ENCODE measurements around the gene DDX27.

The DDX27 gene

GRCh38 chr20:49293122-49293521 lies 73.9 kb downstream of the DDX27 start:
- Histone ChIP-seq H3K4me1 (peaks cover 0 to 4% (median 2%) of the 10 kb centered on the region in 4 donors), H3K9me3 (no peaks in the 10 kb centered on the region), H3K36me3 (peaks cover 35 to 72% (median 49%) of the 10 kb centered on the region in 3 donors), H3K27ac (no peak overlapping the region), H3K4me3 (no peak overlapping the region), H3K27me3 (no peaks in the 10 kb centered on the region)
- no peak for TF ChIP-seq CTCF (IDR thresholded peaks at IDR 0.05)
- no peak for DNase-seq
- intact Hi-C loops (cut with DNase I; ENCODE audit: low total_unique reads), result no loop called here
